Cardiac muscle cell (in vitro differentiated cells and primary cell): ENCODE results near the gene REPS1. TPM values are rescaled to one million over a fixed set of nuclear protein-coding genes. Genes with fewer than 3 reads are reported as not detected.

Experiments used
- DNase-seq, 2 donors: peaks; one replicate each; pipeline versions ENCODE4 v3.0.0 to v3.0.0-alpha.2; 2010 to 2017; ENCODE audit warnings: low read depth in 1 of 2, low spot score in 1 of 2
- H3K27ac ChIP-seq: fragments of 200-600 bp; sonication (generic); 2 replicates; pipeline ENCODE4 v1.5.1; 2016
- H3K27me3 ChIP-seq: fragments of 200-600 bp; sonication (generic); 2 replicates; pipeline ENCODE4 v1.6.0; 2016; ENCODE audit warnings: control low read depth
- H3K36me3 ChIP-seq: fragments of 200-600 bp; sonication (generic); 2 replicates; pipeline ENCODE4 v1.5.1; 2016; ENCODE audit warnings: control low read depth
- H3K4me1 ChIP-seq: fragments of 200-600 bp; sonication (generic); 2 replicates; pipeline ENCODE4 v1.8.1; 2017; ENCODE audit warnings: low read depth, mild to moderate bottlenecking, mixed run types
- H3K4me3 ChIP-seq: fragments of 200-600 bp; sonication (generic); 2 replicates; pipeline ENCODE4 v1.5.1; 2016; ENCODE audit warnings: mild to moderate bottlenecking
- H3K9me3 ChIP-seq: fragments of 200-600 bp; sonication (generic); 2 replicates; pipeline ENCODE4 v1.5.1; 2017; ENCODE audit warnings: low read depth, mild to moderate bottlenecking, control low read depth
- polyA plus RNA-seq: library from polyadenylated mRNA; unstranded; fragments of >200 nt; fragmentation: Nextera tagmentation; extraction: Ambion mirVana; gene quantifications from 2 replicates; pipeline ENCODE4 v1.2.1, GENCODE V29; 2016
- total RNA-seq: library from RNA; depleted of rRNA; stranded (reverse); fragments of >200 nt; gene quantifications from 2 replicates; pipeline ENCODE4 v1.2.3, GENCODE V29; 2016
- TF ChIP-seq, protein P1 (sequence below): IDR thresholded peaks from 2 replicates; pipeline ENCODE4 v1.5.1; 2012; ENCODE audit warnings: low read depth, mild to moderate bottlenecking, low read length

The REPS1 gene
- total and polyA plus RNA-seq, 2 experiments from 2014 or later = 30.5 to 49.5 TPM

DNA sequence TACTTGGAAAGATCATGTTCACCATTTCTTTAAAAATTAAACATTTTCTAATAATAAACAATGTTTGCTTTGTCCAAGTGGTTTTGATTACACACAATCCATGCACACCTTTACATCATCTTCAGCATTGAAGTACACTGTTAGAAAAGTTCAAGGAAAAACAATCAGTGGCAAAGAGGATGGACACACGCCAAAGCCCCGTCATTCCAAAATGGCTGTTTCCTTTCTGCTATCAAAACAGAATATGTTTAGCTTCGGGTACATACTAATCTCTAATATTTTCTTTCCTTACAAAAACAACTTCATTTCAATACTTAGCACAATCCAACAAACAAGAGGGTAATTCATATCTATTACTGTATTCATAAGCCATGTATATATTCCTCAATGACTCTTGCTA is 24.5 kb downstream of the REPS1 start:
- Histone ChIP-seq H3K27me3 (no peaks in the 10 kb centered on the region), H3K27ac (no peak overlapping the region), H3K4me3 (no peak overlapping the region), H3K4me1 (no peaks in the 10 kb centered on the region), H3K9me3 (no peaks in the 10 kb centered on the region), H3K36me3 (no peaks in the 10 kb centered on the region)
- TF ChIP-seq, protein P1, sequence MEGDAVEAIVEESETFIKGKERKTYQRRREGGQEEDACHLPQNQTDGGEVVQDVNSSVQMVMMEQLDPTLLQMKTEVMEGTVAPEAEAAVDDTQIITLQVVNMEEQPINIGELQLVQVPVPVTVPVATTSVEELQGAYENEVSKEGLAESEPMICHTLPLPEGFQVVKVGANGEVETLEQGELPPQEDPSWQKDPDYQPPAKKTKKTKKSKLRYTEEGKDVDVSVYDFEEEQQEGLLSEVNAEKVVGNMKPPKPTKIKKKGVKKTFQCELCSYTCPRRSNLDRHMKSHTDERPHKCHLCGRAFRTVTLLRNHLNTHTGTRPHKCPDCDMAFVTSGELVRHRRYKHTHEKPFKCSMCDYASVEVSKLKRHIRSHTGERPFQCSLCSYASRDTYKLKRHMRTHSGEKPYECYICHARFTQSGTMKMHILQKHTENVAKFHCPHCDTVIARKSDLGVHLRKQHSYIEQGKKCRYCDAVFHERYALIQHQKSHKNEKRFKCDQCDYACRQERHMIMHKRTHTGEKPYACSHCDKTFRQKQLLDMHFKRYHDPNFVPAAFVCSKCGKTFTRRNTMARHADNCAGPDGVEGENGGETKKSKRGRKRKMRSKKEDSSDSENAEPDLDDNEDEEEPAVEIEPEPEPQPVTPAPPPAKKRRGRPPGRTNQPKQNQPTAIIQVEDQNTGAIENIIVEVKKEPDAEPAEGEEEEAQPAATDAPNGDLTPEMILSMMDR = no peak
- no peak for DNase-seq

DNA sequence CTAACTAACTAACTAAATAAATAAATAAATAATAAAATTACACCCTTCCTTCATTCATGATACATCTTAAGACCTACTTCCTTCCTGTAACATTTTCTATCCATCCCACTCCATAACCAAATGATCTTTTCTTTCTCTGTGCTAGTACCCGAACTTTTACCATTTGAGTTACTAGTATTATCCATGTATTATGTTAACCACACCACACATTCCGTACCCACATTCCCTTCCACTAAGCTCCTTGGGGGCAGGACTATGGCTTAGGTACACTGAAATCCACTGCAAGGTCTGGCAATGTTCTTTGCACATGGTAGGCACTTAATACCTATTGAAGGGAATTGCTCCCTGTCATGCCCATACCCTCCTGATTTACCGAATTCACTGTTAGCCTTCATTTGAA is 24.9 kb downstream of the REPS1 start:
- TF ChIP-seq, protein P1 = no peak
- DNase-seq = no peak
- Histone ChIP-seq H3K27me3 (no peaks in the 10 kb centered on the region), H3K27ac (no peak overlapping the region), H3K36me3 (no peaks in the 10 kb centered on the region), H3K4me3 (no peak overlapping the region), H3K9me3 (no peaks in the 10 kb centered on the region), H3K4me1 (no peaks in the 10 kb centered on the region)

DNA sequence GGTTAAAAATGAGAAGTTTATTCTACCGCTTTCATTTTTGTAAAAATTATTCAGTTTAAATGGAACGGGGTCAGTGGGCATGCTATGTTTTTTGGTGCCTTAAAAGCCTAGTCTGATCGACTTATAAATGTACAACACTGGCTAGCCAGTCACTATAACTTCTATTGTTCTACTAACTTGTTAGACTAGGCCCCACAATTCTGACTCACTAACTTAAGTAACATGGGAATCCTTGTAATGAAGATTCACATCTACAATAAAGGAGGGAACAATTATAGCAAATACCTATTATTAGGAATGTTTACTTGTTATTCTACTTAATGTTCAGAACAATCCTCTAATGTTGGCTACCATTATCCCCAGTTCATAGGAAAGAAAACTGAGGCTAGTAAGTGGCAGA is 28.5 kb downstream of the REPS1 start:
- TF ChIP-seq, protein P1 = no peak

DNA sequence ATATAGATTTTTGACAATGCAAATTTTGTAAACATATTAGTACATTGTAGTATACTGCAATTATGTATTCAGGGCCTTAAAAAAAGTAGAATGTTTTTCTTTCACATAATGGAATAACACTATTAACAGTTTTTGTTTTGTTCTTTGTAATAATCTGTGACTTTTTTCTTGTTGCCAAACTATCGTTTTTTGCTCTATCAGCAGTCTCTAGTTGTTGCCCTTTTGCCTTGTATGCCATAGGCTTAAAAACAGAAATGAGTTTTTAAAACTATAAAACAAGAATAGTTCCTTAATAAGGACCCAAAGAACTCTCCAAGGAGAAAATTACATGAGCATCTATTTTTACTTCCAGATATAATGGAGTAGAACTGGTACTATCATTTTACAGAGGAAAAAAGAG is 29.5 kb downstream of the REPS1 start:
- Histone ChIP-seq H3K36me3 (no peaks in the 10 kb centered on the region), H3K4me3 (no peak overlapping the region), H3K27ac (no peak overlapping the region), H3K9me3 (no peaks in the 10 kb centered on the region), H3K27me3 (no peaks in the 10 kb centered on the region), H3K4me1 (no peaks in the 10 kb centered on the region)
- TF ChIP-seq, protein P1 = no peak
- DNase-seq = no peak

More for the DNA sequence above, 28.5 kb downstream of the REPS1 start:
- H3K27me3 ChIP-seq = no peaks in the 10 kb centered on the region
- no peak overlapping the region for H3K4me3 ChIP-seq
- H3K27ac ChIP-seq = no peak overlapping the region
- H3K4me1 ChIP-seq = no peaks in the 10 kb centered on the region
- no peaks in the 10 kb centered on the region for H3K36me3 ChIP-seq
- DNase-seq = no peak
- no peaks in the 10 kb centered on the region for H3K9me3 ChIP-seq

DNA sequence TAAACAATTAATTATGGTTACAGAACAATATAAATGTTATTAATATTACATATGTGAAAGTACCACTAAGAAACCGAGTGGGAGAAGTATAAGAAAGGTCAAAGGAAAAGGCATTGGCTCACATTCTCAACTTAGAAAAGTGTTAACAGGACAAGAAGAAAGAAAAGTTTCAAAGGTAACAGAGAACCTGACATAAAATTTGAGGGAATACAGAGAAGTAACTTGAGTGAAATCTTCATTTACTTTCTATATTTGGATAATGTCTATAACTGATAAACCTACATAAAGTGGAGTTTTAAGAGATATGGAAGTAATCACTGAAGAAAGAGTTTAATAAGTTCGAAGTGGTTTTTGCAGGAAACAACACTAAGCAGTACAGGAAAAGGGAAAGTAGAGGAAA is 30.1 kb downstream of the REPS1 start:
- DNase-seq = no peak

More for the DNA sequence above, 30.1 kb downstream of the REPS1 start:
- H3K27me3 ChIP-seq = no peaks in the 10 kb centered on the region
- no peak overlapping the region for H3K27ac ChIP-seq
- no peak overlapping the region for H3K4me3 ChIP-seq
- H3K4me1 ChIP-seq = no peaks in the 10 kb centered on the region
- no peaks in the 10 kb centered on the region for H3K36me3 ChIP-seq
- H3K9me3 ChIP-seq = no peaks in the 10 kb centered on the region
- TF ChIP-seq, protein P1 = no peak
